Epithelial cell of prostate (primary cell): ENCODE data around the gene RABL6.
"Not testable (repeated sequence)": the region's sequence is repeated elsewhere in the genome, so short reads cannot be mapped to it uniquely, and the experiment has no call there.

ENCODE experiments used
- DNase-seq: peaks from one replicate; pipeline ENCODE4 v3.0.0-alpha.2; 2011; ENCODE audit warnings: low read depth, low spot score
- H3K27ac ChIP-seq: fragments of 450-650 bp; 2 replicates; pipeline ENCODE4 v1.5.1; 2017; ENCODE audit warnings: mild to moderate bottlenecking

RABL6 gene

GRCh38 chr9:136793086-136793946 lies 14.4 kb upstream of the RABL6 start:
- no peak for DNase-seq
- H3K27ac ChIP-seq = no peak overlapping the region

- no peak overlapping the region for H3K27ac ChIP-seq
These were observed 13.3 kb upstream of the RABL6 start for GRCh38 chr9:136794281-136794999.

DNA sequence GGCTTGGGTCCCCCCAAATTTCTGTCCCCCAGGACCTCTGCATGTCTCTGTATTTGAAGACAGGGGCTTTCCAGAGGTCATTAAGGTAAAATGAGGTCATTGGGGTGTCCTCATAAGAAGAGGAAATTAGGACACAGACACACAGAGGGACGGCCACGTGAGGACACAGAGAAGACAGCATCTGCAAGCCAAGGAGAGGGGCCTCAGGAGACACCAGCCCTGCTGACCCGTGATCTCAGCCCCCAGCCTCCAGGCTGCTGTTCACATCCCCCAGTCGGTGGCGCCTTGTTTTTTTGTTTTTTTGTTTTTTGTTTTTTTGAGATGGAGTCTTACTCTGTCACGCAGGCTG lies 12.8 kb upstream of the RABL6 start:
- H3K27ac ChIP-seq = no peak overlapping the region
- DNase-seq = no peak

More at GRCh38 chr9:136794281-136794999, 13.3 kb upstream of the RABL6 start:
- DNase-seq = no peak

- no peak within 1 kb of the TSS for H3K27ac ChIP-seq
- DNase-seq = no peak
These were observed 11.4 kb upstream of the RABL6 start, which contains the start of gene CCDC183 for GRCh38 chr9:136796238-136796774. Gene CCDC183 (plus strand): TSS chr9:136796338. CDS start chr9:136796398, 60 bp downstream.

DNA sequence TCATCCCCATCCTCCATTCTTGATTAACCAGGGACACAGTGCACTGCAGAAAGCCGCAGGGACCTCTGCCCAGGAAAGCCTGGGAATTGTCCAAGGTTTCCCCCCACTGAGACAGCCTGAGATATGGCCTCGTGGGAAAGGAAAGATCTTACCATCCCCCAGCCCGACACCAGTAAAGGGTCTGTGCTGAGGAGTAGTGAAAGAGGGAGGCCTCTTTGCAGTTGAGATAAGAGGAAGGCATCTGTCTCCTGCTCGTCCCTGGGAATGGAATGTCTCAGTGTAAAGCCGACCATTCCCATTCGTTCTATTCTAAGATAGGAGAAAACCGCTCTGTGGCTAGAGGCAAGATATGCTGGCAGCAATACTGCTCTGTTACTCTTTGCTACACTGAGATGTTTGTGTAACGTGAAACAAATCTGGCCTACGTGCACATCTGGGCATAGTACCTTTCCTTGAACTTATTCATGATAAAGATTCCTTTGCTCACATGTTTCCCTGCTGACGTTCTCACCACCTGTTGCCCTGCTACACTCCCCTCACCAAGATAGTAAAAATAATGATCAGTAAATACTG lies 10.9 kb upstream of the RABL6 start:
- DNase-seq, H3K27ac ChIP-seq: not testable (repeated sequence)

DNA sequence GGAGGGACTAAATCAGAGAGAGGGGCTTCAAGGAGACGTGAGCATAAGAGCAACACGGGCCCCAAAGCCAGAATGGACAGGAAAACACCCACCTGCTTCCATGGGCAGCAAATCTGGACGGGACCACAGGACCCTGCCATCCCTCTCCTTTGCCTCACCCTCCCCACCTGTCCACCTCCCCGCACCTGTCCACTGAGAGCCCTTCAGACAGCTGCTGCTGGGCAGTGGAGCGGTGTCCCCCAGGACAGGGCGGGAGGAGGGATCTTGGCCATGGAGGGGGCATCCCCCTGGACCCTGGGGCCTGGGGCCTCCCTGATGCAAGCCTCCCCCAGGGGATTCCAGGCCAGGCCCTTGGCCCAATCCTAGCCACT lies 9.1 kb upstream of the RABL6 start:
- DNase-seq = no peak
- no peak overlapping the region for H3K27ac ChIP-seq

DNA sequence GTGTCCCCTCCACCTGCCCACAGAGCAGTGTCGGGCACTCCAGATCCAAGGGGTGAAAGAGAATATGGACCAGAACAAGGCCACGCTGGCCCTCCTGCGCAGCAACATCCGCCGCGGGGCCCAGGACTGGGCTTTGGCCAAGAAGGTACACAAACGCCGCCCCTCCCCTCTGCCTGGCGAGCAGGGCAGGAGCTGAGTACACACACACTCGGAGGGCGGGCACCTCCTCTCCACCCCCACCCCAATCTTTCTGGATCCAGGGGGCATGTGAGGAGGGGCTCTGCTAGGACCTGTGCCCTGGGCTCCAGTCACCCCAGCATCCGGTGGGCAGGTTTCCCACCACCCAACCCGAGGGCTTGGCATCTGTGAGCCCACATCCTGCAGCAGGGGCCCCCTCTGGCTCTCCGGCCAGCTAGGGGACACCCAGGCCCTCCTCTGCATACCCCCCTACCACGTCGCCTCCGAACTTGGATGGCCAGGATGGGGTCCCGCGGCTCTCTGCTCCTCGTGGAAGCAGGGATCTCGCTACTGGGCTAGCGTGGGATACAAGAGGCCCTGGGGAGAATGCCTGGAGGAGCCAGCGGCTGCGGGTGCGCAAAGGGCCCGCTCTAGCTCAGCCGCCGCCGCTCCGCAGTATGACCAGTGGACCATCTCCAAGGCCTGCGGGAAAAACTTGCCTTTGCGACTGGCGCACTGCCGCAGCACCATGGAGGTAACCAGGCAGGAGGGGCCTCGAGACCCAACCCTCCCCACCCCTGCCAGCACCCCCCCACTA lies 8.5 kb upstream of the RABL6 start:
- DNase-seq = no peak
- no peak overlapping the region for H3K27ac ChIP-seq

DNA sequence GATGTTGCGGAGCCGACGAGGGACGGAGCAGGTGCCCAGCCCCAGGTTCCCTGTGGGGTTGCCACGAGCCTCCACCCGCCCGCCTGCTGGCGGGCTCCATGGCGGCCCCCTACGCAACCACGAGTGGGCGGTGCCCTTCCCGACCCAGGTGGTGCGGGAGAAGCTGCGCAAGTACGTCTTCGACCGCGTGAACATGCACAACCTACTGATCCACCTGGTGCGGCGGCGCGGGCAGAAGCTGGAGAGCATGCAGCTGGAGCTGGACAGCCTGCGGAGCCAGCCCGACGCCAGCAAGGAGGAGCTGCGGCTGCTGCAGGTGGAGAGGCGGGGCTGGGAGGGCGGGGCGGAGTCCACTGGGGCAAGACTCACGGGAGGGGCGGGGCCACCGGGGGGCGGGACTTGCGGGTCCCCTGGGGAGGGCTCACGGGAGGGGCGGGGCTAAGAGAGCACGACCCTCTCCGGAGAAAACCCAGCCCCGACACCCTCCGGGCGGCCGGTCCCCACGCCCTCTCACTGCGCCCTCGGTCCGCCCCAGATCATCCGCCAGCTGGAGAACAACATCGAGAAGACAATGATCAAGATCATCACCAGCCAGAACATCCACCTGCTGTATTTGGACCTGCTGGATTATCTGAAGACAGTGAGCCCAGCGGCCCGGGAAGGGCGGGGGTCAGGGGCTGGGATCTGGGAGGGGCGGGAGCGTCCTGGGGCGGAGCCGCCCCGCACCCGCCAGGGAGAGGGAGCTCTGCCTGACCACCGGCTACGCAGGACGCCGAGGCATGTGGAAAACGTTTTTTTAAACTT lies 7.7 kb upstream of the RABL6 start:
- peak; percentile 48 for DNase-seq
- H3K27ac ChIP-seq = no peak overlapping the region

- H3K27ac ChIP-seq = no peak overlapping the region
- no peak for DNase-seq
These were observed 5.4 kb upstream of the RABL6 start for GRCh38 chr9:136802321-136802720.

DNA sequence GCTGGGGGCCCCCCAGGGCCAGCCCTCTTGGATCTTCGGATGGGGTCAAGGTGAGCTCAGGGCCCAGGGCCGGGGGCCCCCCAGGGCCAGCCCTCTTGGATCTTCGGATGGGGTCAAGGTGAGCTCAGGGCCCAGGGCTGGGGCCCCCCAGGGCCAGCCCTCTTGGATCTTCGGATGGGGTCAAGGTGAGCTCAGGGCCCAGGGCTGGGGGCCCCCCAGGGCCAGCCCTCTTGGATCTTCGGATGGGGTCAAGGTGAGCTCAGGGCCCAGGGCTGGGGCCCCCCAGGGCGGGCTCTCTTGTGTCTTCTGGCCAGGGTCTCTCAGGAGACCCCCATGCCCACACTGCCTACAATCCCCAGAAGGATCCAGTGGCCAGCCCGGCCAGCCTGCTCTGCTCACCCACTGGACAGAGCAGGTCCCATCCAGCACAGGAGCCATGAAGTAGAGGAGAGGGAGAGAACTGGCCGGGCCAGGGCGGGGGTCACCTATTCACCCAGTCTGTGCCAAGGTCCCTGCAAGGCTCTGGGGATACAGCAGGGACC lies 4.7 kb upstream of the RABL6 start:
- DNase-seq, H3K27ac ChIP-seq: not testable (repeated sequence)

DNA sequence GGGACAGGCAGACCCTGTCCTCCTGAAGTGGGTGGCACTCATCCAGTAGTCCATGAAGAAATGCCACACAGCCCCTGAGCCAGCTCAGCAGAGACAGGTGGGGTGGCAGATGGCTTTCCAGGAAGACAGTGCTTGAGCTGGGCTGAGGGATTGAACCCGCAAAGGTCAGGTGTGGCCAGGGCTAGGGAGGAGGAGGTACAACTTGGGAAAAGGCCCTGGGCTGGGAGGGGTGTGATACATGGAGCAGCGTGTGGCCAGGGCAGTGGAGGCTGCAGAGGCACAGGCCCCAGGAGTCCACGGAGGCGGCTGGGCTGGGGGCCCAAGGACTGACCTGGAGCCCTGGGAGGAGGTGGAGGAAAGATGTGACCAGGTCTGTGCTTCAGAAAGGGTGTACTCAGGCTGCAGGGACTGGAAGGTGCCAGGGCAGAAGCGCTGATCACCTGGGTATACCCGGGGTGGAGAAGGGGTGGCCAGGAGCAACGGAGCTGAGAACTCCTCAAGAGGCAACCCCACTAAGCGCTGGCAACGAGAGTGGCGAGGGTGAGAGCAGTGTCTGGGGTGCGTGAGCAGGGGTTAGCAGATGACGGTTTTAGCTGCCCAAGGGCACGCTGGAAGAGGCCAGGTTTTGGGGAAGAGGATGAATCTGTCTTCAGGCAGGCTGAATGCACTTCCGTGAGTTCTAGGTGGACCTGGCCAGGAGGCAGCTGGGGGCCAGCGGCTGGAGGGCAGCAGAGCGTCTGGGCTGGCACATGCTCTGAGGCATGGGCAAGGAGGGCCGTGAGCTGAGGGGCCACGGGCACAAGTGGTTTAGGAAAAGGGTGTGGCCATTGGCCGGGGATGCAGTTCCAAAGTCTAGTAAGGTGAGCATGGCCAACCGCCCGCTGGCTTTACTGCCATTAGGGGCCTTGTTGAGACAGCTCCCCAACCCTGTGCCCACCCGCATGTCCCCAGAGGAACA lies 3.9 kb upstream of the RABL6 start:
- H3K27ac ChIP-seq = no peak overlapping the region
- no peak for DNase-seq

DNA sequence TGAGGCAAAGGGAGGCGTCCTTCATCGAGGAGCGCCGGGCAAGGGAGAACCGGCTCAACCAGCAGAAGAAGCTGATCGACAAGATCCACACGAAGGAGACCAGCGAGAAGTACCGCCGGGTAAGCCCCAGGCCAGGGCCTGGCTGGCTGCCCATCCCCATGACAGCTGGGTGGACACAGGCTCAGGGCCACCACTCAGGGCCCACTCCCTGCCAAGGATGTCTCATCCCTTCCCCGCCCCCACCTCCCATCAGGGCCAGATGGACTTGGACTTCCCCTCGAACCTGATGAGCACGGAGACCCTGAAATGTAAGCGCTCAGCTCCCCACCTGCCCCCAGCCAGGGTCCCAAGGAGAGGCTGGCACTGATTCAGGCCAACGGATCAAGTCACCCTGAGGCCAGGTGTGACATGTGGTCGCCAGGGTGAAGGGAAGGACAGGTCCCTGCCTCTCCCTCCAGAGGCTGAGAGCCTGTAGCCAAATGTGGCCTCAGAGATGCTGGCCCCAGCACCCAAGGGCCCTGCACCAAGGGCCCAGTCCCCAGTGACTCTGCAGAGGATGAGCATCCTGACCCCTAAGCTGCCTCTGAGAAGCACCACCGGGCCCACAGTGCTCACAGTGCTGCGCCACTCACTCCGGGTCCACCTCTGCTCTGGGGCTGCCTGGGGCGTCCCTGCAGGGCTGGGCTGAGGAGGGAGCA lies 3.1 kb upstream of the RABL6 start:
- DNase-seq = no peak
- no peak overlapping the region for H3K27ac ChIP-seq

- DNase-seq = no peak
- H3K27ac ChIP-seq = no peak overlapping the region
These were observed 2.5 kb upstream of the RABL6 start for GRCh38 chr9:136805207-136805740.

DNA sequence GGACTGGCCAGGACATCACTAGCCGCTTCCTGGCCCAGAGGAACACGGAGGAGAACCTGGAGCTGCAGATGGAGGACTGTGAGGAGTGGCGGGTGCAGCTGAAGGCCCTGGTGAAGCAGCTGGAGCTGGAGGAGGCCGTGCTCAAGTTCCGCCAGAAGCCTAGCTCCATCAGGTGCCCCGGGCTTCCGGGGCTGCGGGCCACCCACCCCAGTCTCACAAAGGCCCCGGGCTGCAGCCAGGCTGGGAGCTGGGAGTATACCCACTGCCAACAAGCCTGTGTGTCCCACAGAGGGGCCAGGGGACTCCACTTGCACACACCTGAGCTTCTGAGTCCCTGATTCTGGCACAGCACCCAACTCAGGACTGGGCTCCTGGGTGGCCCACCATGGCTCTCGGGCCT lies 1.7 kb upstream of the RABL6 start:
- no peak for DNase-seq
- no peak overlapping the region for H3K27ac ChIP-seq

DNA sequence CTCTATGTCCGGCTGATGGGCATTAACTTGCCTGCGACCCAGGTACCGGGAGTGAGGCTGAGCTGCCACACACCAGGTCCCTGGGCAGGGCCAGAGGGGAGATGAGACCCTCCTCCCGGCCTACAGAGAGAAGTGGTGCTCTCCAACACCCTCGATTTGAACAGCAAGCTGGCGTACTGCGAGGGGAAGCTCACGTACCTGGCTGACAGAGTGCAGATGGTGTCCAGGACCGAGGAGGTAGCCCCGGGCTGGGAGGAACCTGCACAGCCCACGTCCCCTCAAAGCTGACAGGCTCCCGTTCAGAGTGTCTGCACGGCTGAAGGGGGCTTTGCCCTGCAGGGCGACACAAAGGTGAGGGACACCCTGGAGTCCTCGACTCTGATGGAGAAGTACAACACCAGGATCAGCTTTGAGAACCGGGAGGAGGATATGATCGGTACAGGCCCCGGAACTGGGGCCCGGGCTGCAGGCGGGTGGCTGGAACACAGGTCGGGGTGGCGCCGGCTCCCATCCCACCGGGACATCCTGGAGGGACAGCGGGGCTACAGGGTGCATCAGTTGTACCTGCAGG lies 1.0 kb upstream of the RABL6 start:
- no peak overlapping the region for H3K27ac ChIP-seq
- DNase-seq = no peak

DNA sequence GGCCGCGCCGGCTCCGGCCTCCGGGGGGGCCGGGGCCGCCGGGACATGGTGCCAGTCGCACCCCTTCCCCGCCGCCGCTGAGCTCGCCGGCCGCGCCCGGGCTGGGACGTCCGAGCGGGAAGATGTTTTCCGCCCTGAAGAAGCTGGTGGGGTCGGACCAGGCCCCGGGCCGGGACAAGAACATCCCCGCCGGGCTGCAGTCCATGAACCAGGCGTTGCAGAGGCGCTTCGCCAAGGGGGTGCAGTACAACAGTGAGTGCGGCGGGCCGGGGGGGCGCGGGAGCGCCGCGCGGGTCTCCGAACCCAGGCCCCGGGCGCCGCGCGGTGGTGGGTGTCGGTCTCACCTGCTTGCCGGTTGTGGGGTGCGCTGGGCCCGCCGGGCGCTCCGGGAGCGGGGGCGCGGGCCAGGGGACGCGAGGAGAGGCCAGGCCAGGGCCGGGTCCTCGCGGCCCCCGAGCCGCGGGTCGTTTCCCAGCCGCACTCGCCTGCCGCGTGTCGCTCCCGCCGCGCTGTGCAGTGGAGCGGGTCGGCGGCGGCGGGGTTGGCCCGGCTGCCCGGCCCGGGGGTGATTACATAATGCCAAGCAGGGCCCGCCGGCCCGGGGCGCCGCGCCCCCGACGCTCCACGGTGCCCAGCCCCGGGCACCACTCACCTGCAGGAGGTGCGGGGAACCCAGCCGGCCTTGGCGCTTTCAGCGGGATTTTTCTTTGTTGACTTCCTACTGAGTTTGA lies 492 bp downstream of the RABL6 start:
- H3K27ac ChIP-seq = peak overlapping the region; percentile 59
- DNase-seq = no peak
